Smooth muscle cell of trachea (primary cell): Measurements from ENCODE around the gene CST7. TPM values are rescaled to one million over a fixed set of nuclear protein-coding genes. Genes with fewer than 3 reads are reported as not detected.

Source experiments
- total RNA-seq: library from RNA; depleted of rRNA; stranded (reverse); fragments of >200 nt; gene quantifications from 2 replicates; pipeline ENCODE4 v1.2.1, GENCODE V29; 2014

Gene CST7, protein sequence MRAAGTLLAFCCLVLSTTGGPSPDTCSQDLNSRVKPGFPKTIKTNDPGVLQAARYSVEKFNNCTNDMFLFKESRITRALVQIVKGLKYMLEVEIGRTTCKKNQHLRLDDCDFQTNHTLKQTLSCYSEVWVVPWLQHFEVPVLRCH
- not detected in 2 replicates for total RNA-seq

DNA sequence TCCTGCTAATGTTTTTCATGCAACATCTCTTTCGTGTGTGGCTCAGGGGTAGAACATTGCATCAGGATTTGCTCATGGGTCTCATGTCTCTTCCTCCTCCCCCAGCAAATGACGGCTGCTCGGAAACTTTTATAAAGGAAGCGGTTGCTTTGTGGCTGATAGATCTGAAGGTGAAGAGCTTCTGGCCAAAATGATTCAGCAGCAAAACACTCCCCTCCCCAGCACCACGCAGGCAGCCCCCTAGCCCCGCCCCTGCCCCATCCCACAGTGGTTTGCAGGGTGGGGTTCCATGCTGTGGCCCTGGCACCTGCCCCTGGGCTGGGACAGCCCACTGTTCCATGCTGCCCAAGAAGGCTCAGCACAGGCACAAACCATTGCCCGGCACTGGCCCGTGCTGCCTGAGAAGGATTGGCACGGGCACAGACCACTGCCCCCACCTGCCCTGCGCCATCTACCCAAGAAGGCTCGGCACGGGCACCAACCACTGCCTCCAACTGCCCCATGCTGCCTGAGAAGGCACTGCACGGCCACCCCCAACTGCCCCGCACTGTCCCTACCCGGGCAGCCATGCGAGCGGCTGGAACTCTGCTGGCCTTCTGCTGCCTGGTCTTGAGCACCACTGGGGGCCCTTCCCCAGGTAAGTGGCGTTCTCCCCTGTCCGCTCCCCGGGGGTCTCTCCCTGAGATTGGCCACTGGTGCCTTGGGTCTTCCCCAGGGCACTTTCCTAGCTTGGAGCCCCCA lies at the start of gene CST7:
Gene CST7 (plus strand): TSS at position 331 of the 741 bp plus-strand sequence. CDS start 237 bp downstream, at position 568.

DNA sequence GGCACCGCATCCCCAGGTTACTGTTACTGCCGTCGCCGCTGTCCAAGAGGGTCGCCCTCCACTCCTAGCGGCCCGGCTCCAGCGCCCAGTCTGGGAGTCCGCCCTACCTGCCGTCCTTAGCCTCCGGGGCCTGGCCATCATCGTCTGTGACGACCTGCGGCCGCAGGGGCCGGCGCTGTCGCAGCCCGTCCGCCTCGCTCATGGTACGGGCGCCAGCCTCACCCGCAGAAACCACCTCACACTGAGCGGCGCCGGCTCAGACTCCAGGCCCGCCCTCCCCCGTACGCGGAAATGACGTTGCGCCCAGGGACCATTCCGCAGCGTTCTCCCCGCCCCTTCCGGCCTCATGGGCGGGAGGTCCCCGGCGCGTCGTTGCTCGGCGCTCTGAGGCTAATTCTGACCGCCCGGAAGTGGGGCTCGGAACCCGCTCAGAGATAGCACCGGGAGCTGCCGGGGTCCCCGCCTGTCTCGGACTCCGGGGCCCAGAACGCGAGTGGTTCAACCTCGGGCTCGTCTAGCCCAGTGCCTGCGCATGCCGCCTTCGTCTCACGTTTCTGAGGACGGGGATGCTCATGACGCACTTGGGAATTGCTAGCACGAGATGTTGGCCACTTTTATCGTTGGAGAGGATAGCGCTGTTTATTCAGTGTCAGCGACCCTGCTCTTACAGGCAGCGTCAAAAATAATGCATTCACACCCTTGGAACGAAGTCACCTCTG lies 43.6 kb downstream of the CST7 start, which contains the start of gene APMAP:
Gene APMAP (minus strand): TSS at position 265 of the 719 bp plus-strand sequence. CDS start 63 bp downstream, at position 202.

Other genes starting within 250 kb of the CST7 start
- 117 and 121 TPM in 2 replicates for gene APMAP, start 43.5 kb downstream of the CST7 start, total RNA-seq
- gene ACSS1, start 108.9 kb downstream of the CST7 start, total RNA-seq, result 1.3 and 2.6 TPM in 2 replicates
- gene VSX1, start 132.9 kb downstream of the CST7 start, total RNA-seq, result not detected in 2 replicates
- 68.9 and 86.0 TPM in 2 replicates for gene ENTPD6, start 246.4 kb downstream of the CST7 start, total RNA-seq